Peyer's patch (tissue), 4 donors: ENCODE measurements around the gene DDX4.

Source experiments
- CTCF ChIP-seq, 6 experiments: fragments of 450-650 bp in 4 of 6; fragments of 200-600 bp in 2 of 6; sonication (generic) in 1 of 6; IDR thresholded peaks; one replicate each; pipeline ENCODE4 v1.5.1; 2017 to 2019; ENCODE audit warnings: antibody characterized with exemption in 6 of 6, mild to moderate bottlenecking in 3 of 6, moderate library complexity in 1 of 6
- POLR2A ChIP-seq, 2 donors: fragments of 450-650 bp; IDR thresholded peaks; one replicate each; pipeline ENCODE4 v1.5.1; 2017; ENCODE audit warnings: antibody characterized with exemption in 2 of 2, mild to moderate bottlenecking in 2 of 2, moderate library complexity in 2 of 2

DNA sequence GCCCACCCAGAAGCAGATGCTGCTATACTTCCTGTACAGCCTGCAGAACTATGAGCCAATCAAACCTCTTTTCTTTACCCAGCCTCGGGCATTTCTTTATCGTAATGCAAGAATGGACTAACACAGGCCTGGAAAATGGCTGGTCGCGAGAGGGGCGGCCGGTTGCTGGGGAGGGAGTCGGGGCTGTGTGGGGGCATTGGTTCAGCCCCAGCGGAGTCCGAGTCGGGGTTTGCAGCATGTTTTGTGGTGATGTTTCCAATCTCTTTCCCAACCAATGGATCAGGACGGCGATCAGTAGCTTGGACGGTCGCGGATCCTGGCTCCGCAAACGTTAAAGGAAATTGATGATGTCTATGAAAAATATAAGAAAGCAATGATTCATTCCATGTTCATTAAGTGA is 94.6 kb downstream of the DDX4 start:
- no peak for TF ChIP-seq CTCF (IDR thresholded peaks at IDR 0.05)
- no peak for TF ChIP-seq POLR2A (IDR thresholded peaks at IDR 0.05)
